ENCODE data around the gene NCKAP5.

NCKAP5 gene

DNA sequence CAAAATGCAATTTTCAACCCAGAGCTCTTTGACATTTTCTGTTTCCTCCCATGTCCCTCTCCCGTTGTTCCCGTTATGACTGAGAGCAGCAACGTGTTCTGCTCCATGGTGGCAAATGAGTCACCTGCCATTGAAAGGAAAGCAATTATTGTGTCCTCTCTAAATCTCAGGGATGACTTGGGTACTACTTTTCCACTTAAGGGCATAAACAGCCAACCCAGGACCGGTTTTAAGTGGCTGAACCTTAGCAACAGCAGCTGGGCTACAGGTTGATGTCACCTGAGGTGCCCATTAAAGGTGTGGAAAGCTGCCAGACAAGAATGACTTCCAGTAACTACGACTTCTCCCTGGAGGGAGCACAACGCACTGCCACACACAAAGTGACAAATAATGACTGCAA is 236.8 kb downstream of the NCKAP5 start:
- DNase-seq (ENCODE audit: low spot score) = no peak

DNA sequence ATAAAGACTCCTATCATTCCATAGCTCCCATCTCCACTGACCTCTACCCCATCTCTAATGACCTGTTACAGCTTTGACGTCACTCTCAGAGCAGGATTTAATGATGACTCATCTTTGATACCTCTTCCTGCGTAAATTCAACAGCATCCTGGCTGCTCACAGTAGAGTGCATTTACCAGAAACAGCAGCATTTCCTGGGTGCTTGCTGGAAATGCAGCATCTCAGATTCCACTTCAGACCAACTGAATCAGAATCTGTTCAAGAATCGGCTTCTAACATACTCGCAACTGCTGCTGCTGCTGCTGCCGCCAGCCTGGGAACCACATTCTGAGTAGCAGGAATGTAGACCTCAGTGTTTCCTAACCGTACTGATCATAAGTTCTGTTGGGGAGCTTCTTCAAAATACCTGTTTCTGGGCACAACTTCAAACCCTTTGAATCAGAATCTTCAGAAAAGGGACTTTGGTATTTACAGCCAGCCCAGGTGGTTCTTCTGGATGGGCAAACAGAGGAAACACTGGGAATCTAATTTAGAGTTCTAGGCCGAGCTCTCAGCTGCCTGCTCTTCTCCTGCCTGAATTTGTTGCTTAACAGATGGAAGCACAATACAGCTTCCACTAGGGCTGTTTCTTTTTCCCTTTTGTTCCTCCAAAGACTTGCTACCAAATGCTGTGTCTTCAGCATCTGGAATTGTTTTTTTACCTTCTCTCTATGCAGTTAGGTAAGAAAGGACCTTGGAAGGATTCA is 241.4 kb downstream of the NCKAP5 start:
- no peak for DNase-seq (ENCODE audit: low spot score)

- DNase-seq (ENCODE audit: low spot score) = no peak
These were observed 244.1 kb downstream of the NCKAP5 start for GRCh38 chr2:133324150-133324561.

DNA sequence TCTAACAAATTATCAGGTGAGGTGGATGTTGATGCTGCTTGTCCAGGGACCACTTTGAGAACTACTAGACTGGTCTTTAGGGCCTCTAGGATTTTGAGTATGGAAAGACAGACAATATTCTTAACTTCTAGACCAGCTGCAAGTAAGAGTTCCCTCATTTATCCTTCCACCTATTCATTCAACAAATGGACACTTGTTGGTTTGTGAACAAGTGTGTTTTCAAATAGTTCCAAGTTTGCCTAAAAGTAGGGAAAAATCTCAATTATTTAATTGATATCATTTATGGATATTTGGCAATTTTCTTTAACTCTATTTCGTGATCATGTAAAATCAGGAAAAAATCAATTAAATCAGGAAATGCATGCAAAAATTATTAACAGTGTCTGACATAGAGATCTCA is 245.4 kb downstream of the NCKAP5 start:
- DNase-seq (ENCODE audit: low spot score) = no peak

GRCh38 chr2:133317178-133317577 is 251.1 kb downstream of the NCKAP5 start:
- no peak for DNase-seq (ENCODE audit: low spot score)

GRCh38 chr2:133316557-133316956 is 251.7 kb downstream of the NCKAP5 start:
- DNase-seq (ENCODE audit: low spot score) = no peak

- no peak for DNase-seq (ENCODE audit: low spot score)
These were observed 253.0 kb downstream of the NCKAP5 start for GRCh38 chr2:133315280-133315679.

- no peak for DNase-seq (ENCODE audit: low spot score)
These were observed 253.5 kb downstream of the NCKAP5 start for GRCh38 chr2:133314795-133315194.

GRCh38 chr2:133312038-133312729 is 256.1 kb downstream of the NCKAP5 start:
- no peak for DNase-seq (ENCODE audit: low spot score)

GRCh38 chr2:133306236-133306635 is 262.0 kb downstream of the NCKAP5 start:
- no peak for DNase-seq (ENCODE audit: low spot score)

DNA sequence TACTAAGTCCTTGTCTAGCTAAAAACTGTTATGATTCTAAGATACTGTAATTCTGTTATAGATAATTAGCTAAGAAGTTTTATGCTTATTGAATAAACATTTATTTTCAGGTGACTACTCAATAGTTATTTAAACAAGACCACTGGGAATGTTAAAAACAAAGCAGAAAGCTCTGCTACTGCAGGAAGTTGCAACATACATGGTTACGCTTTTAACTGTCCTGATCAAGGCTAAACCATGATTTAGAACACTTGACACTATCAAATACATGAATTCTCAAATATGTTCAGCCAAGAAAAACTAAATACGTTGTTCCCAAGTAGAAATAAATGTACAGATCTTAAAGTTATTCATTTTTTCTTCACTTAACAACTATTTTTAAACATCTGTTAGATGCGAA is 263.9 kb downstream of the NCKAP5 start:
- DNase-seq (ENCODE audit: low spot score) = no peak

GRCh38 chr2:133303150-133303549 is 265.1 kb downstream of the NCKAP5 start:
- DNase-seq (ENCODE audit: low spot score) = no peak

GRCh38 chr2:133296401-133296800 is 271.9 kb downstream of the NCKAP5 start:
- no peak for DNase-seq (ENCODE audit: low spot score)

- DNase-seq (ENCODE audit: low spot score) = no peak
These were observed 274.5 kb downstream of the NCKAP5 start for GRCh38 chr2:133293544-133294353.

DNA sequence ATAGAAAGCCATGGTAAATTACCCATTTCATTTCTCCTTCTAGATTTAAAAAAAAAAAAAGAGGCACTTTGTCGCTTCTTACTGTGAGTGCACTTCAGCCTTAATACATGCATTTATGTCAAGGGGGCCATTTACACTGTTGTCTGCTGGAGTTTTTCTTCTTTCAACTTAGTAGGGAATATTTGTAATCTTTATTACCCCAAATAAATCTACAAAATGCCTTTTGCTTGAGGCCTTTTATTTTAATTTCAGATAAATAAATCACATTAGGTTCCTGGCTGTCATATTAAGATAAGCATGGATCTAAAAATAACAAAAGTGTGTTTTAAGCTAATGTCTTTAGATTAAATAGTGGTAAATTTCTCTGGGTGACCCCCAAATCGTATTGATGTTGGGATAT is 276.0 kb downstream of the NCKAP5 start:
- DNase-seq (ENCODE audit: low spot score) = no peak

- no peak for DNase-seq (ENCODE audit: low spot score)
These were observed 280.6 kb downstream of the NCKAP5 start for GRCh38 chr2:133287709-133288108.

GRCh38 chr2:133286326-133286922 is 281.8 kb downstream of the NCKAP5 start:
- no peak for DNase-seq (ENCODE audit: low spot score)

- no peak for DNase-seq (ENCODE audit: low spot score)
These were observed 295.2 kb downstream of the NCKAP5 start for GRCh38 chr2:133273031-133273430.

- no peak for DNase-seq (ENCODE audit: low spot score)
These were observed 297.2 kb downstream of the NCKAP5 start for GRCh38 chr2:133271105-133271504.

GRCh38 chr2:133270550-133270949 is 297.7 kb downstream of the NCKAP5 start:
- no peak for DNase-seq (ENCODE audit: low spot score)

DNA sequence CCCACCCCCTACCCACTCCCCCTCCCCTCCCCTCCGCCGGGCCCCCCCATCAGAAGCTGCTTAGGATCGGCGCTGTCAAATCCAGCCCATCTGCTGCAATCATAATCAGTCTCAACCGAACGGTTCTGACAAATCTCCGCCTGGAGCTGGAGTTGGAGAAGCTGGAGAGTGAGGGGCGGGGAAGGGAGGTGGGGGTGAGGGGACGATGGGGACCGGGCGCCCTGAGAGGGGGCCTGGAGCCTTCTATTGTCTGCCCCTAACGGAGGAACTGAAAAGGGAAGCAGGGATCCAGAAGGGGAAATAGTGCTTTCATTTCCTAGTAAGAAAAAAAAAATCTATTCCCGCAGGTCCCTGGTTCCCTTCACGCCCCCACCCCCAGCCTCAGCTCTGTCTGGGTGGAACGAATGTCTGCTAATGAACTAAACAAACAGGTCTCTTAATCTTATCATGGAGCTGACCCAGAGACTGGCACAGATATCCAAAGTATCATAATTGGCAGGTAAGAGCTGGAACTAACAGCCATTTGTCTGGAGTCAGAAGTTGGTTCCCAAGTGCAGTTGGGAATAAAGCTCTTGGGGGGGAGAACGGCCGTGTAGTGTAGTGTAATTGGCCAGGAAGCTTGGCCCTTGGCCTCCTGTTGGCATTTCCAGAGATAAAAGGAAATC is 301.2 kb downstream of the NCKAP5 start:
- no peak for DNase-seq (ENCODE audit: low spot score)
